Measurements from ENCODE around the gene KLHL29.
"Not testable (repeated sequence)": the region's sequence is repeated elsewhere in the genome, so short reads cannot be mapped to it uniquely, and the experiment has no call there.

The KLHL29 gene

DNA sequence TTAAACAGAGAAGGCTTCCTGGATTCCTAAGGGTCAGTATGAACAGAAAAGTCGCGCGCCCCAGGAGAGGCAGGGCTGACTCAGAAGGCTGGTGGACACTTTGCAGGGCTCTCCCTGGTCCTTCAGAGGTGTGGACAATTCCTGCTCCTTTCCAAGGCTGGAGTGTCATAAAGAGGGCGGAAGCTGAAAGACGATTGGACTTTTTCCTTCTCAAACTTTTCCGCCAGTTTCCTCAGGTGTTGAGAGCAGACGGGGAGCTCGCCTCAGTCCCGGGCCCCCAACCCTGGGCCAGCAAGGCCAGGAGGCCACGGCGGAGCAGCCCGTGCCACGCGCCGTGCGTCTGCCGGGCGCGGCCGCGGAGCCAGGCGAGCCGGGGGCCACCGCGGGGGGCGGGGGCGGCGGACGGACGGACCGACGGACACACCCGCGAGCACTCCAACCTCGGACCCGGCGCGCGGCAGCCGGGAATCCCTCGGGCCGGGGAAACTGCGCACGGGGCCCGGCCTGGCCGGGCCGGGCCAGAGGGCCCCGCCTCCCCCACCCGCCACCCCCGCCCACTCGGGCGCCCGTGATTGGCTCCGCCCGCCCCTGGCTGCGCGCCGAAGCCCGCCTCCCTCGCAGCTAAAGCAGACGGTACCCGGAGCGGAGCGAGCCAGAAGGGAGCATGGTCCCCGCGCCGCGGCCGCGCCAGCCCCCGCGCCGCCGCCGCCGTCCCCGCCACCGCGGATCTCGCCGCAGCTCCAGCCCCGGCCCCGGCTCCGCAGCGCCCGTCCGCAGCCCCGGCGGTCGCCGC, at the start of gene KLHL29:
TSS of gene KLHL29 (plus strand) at position 629 of the 793 bp plus-strand sequence. CDS start 177,018 bp downstream, outside the sequence.
- no peak for DNase-seq

- DNase-seq = no peak
Measured at GRCh38 chr2:23335550-23335949, 49.4 kb upstream of the KLHL29 start.

GRCh38 chr2:23342075-23342474, 42.9 kb upstream of the KLHL29 start:
- no peak for DNase-seq

DNA sequence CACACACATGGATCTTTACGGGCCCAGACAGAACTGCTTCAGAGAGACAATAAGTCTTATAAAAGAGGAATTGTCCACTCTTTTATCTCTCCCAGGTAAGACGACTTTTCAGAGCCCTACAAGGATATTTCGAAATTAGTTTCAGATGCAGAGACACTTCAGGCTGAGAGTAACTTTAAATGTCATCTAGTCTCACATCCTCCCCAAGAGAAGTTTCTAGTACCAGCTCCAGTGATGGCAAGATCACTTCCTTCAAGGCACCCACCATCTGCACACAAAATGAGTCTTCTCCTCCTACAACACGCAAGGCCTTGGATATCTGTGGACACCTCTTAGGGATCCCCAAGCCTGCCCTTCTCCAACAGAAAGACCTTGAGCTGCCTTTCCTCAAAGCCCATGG, 39.0 kb upstream of the KLHL29 start:
- DNase-seq = no peak

DNA sequence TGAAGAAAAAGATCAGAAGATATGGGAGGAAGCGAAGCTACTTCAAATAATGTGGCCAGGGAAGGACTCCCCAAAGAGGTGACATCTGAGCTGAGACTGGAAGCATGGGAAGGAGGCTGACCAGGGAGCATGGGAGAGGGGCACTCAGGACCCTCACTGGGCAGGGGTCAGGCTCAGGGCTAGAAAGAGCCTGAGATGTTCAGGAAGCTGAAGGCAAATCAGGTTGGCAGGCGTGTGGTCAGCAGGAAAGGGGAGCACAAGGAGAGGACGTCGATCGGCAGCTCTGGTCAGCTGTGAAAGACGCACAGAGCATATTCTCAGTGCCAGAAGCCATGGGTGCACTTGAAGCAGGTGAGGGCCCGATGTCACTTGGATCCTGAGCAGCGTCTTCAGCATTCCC, 38.2 kb upstream of the KLHL29 start:
- no peak for DNase-seq

DNA sequence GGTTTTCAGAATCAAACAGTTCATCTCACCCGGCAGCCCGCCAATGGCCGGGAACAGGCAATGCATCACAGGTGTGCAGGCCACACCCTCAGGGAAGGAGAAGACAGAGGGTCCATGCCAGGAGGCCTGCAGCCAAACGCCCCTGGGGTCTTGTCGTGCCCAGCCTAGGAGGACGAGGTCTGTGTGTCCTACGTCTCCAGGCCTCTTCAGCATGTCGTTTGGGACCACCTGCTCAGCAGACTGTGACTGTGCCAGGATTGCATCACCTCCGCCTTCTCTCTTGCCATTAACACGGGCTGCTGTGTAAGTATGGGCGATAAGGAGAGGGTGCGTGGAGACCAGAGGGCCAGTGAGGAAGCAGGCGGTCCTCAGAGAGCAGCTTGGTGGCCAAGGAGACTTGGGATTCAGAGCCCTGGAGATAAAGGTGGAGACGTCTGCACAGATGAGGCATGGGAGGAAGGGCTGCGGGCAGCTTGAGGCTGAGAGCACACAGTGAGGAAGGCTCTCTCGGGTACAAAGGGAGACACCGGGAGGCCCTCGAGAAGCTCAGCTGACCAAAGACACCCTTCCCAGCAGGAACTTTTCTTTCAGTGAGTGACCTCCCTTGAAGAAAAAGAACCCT, 37.4 kb upstream of the KLHL29 start:
- DNase-seq = no peak

DNA sequence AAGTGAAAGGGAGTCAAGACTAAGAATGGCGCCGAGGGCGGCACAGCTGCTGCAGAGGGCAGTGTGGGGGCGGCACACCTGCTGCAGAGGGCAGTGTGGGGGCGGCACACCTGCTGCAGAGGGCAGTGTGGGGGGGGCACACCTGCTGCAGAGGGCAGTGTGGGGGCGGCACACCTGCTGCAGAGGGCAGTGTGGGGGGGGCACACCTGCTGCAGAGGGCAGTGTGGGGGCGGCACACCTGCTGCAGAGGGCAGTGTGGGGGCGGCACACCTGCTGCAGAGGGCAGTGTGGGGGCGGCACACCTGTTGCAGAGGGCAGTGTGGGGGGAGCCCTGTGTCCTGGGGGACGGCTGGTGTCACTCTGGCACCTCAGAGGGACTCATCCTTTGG, 36.9 kb upstream of the KLHL29 start:
- not testable (repeated sequence) for DNase-seq

DNA sequence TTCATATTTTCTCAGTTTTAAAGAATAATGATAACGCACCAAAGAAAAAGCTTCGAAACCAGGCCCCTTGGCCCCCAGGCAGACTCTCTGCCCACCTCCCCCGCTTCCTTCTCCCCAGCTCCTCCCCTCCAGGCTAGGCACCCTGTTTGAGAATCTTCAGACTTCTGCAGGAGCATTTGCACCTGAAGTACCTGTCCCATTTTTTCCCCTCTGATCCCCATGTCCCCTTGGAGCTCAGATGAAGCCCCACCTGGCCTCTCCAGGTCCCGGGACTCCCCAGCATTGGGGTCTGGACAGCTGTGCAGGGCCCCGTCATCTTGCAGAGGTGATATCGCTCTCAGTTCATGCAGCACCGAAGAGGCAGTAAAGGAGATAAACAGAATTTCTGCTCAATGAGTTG, 35.5 kb upstream of the KLHL29 start:
- no peak for DNase-seq

- no peak for DNase-seq
Measured at GRCh38 chr2:23350041-23350791, 34.8 kb upstream of the KLHL29 start.

- no peak for DNase-seq
Measured at GRCh38 chr2:23350792-23351355, 34.1 kb upstream of the KLHL29 start.

DNA sequence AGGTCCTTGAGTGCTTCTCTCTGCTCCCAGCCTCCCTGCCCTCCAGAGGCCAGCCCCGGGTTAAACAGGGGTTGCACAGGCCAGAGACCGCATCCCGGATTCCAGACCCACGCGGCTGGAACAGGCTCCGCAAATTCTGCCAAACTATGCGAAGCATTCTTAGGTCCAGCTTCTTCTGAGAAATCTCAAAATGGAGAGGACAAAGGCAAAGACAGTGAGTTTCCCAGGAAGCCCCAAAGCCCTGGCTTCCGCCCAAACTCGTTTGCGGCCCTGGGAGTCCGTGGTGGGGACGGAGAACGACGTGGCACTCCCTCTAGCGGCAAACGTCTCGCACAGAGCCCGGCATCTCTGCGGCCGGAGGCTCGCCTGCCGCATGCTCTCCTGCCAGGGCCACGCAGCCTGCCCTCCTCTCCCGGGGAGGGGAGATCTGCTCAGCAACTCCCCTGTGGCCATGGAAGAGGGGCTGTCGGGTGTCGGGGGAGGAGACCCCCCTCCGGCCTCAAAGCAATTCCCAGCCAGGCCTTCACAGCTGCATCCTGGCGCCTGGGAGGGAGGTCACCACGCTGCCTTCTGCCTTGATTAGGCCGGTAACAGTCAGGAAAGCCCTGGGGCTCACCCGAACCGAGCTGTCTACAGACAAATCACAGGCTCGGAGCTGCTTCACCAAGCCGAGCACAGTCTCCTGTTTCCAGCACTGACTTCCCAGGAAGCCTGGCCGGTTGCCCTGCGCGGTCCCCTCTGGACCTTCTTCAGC, 33.4 kb upstream of the KLHL29 start:
- DNase-seq = peak in 1 of 2 experiments; percentile 7

- no peak for DNase-seq
Measured at GRCh38 chr2:23354554-23354953, 30.4 kb upstream of the KLHL29 start.

GRCh38 chr2:23355001-23355400, 30.0 kb upstream of the KLHL29 start:
- DNase-seq = no peak

GRCh38 chr2:23356711-23357110, 28.3 kb upstream of the KLHL29 start:
- DNase-seq = no peak

DNA sequence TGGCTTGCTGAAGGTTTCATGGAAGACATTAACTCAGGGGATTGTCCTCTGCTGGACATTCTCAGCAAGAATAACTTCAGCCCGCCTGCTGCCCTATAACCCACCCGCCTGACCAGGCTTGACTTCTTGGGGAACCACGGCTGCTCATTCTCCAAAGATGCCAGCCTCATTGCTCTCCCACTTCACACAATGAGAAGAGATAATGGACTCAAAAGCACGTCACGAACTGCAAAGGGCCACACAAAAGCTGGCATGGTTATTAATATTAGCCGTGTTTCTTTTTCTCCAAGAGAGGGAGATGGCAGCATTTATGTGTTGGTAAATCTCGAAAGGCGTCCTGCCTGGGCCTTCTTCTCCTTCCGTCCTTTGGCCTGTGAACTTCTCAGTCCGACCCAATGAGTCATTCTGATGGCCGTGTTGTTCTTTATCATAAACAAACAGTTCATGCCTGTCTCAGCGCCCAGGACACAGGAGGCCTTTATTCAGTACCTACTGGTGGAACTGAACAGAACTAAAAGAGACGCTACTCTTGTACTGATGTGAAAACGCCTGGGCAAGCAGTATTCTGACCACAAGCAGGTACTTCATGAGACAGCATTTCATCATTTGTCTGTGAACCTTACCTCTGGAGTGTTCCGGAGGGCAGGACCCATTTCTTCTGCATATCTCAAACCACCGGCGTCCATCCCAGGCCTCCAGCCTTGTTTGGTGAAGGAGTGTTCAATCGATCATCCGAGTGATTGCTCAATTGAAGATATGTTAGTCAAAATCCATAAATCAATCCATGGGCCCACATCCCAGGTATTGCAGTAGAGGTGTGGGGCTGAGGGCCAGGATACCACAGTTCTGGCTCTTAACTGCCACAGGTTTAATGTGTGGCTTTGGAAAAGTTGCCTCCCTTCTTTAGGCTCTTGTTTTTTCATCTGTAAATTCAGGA, 25.1 kb upstream of the KLHL29 start:
- no peak for DNase-seq

DNA sequence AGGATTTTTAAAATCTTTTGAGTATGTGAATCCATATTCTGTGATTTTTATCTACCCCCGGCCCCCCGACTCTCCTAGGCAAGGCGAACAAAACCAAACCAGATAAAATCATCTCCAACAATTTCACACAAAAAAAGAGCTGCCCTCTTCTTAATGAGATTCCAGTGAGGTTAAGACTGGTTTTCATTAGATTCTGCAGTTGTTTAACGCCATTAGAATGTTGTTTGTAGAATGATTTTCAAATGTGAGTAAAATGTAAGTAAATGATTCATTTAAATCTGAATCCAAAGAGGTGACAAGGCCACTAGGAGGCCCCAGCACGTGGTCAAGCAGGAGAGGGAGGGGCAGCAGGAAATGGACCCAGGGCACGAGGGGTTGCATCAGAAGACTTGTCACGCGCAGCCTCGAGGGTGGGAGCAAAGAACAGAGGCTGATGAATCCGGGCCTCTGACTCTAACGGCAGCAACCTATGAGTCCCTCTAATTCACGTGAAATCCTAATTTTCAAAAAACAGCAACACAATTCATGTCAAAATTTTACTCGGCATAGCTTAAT, 24.3 kb upstream of the KLHL29 start:
- peak in 1 of 2 experiments; percentile 17 for DNase-seq

DNA sequence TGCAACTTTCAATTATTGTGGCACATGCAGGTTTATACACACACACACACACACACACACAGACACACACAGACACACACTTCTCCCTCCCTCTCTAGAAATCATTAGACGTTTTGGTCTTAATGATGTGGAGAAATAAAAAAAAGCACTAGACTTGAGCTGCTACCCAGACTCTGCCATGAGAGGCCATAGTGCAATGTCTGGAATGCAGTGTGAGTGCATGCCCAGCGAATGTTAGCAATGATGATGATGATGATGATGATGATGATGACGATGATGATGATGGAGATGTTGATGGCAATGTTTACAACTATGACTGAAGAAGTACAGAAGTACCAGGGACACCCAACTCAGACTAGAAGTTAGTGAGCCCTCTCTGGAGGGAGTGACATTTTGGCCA, 23.8 kb upstream of the KLHL29 start:
- DNase-seq = no peak

GRCh38 chr2:23363268-23363667, 21.7 kb upstream of the KLHL29 start:
- no peak for DNase-seq

- DNase-seq = no peak
Measured at GRCh38 chr2:23363831-23364230, 21.1 kb upstream of the KLHL29 start.

- peak in 1 of 2 experiments; percentile 6 for DNase-seq
Measured at GRCh38 chr2:23366720-23367119, 18.3 kb upstream of the KLHL29 start.

- DNase-seq = no peak
Measured at GRCh38 chr2:23367760-23368159, 17.2 kb upstream of the KLHL29 start.
